ENCODE measurements around the gene NTRK3.
"Not testable (repeated sequence)": the region's sequence is repeated elsewhere in the genome, so short reads cannot be mapped to it uniquely, and the experiment has no call there.

Gene NTRK3

DNA sequence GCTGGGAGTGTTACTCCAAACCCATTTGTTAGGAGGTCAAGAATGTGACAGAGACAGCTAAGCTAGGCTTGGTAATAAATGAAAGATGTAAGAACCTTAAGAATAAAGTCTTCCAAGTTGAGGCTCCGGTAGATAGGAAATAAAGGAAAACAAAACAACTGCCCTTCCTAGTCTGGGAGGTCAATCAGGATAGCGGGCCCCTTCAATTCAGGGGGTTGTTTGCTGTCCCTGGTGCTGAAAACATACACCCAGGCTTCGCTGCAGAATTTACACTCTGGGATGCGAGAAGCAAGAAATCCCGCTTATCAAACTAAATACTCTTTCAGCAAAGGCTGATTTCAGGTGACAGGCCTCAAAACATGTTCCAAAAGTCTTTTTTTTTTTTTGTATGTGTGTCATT, 393.4 kb downstream of the NTRK3 start:
- no peak for DNase-seq

DNA sequence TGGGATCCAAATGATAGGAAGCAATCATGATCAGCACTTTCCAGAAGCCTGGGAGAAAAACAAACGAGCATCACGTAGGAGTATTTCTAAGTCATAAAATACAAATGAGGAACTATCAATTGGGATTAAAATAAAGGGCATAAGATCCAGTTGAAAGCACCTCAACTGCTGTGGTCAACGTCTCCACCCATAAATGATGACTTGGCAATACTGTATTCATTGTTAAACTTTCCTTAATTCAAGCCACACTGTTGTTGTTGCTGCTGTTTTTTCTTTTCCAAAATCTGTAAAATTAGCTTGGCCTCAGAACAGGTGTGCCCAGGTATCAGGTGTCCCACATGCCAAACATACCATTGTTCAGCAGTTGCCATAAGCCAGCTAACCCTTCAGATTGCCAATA, 395.8 kb downstream of the NTRK3 start:
- no peak for DNase-seq

DNA sequence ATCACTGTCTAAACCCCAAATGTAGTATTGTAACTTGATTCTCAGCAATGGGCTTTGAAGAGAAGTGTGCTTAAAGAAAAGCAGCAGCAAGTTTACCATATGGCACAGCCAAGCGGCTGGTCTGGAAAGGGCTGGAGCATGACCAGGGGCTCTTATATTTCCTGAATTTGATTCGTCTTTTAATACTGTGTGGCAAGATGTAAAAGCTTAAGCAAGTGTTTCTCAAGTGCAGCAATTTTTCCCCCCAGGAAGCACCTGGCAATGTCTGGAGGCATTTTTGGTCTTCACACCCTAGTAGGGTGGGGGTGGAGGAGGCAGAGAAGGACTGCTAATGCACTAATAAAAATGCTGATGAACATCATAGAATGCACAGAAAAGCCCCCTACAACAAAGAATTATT, 397.9 kb downstream of the NTRK3 start:
- DNase-seq, result no peak

DNA sequence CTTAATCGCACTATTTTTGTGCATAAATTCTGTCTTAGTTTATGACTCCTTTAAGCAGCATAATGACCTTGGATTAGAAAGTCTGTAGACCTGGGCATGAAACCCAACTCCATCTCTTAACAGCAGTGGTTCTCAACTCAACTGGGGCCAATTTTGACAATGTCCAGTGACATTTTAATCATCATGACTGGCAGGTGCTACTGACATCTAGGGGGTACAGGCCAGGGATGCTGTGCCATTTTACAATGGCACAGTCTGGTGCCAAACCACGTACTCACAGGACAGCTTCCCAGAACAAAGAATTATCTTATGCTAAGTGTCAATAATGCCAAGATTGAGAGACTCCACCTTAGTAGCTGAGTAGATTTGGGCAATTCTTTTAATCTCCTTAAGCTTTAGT, 405.0 kb downstream of the NTRK3 start:
- no peak for DNase-seq

DNA sequence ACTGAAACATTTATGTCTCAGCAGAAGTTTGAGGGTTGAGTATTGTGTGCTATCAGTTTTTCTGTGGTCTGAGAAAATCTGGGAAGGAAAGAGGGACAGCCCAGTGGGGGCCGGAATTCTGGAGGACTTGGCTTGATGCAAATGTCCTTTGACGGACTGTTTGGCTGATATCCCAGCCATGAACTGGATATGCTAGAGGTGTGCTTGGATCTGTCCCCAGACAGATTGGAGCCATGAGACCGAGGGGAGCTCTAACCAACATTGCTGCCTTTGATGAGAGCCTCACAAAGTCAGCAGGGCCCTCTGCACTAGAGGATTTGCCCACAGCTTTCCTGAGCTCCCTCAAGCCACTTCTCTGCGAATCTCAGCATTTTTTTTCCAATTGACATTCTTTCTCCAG, 405.6 kb downstream of the NTRK3 start:
- no peak for DNase-seq

DNA sequence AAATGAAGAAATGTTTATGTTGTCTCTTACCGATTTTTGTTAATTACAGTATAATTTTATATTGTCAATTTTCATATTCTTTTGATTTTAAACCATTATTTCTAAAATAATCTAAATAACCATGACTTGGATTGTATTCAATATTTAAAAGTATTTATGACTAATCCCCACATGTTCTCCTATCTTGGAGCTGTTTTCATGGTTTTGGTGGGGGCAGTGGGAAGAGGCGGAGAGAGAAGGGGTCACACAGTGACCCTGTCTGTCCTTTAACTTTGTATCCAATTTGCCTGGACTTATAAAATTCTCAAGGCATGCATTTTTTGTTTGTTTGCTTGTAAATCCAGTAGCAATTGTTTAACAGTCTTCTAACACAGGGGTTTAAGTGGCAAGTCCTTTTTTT, 407.4 kb downstream of the NTRK3 start:
- DNase-seq, result no peak

DNA sequence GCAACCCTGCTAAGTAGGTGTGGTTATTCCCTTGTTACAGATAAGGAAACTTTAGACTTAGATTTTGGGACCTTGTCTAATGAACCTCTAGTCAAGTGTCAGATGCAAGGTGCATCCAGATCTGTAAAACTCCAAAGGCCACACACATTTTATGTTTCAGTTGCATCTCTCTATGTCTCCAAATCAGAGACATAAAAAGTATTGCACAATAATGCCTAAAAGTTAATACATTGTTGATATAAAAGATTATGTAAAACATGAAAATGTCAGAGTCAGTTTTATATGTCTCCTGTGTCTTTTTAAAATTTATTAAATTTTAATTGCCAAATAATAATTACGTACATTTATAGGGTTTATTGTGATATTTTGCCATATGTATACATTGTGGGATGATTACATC, 408.5 kb downstream of the NTRK3 start:
- DNase-seq, result no peak

DNA sequence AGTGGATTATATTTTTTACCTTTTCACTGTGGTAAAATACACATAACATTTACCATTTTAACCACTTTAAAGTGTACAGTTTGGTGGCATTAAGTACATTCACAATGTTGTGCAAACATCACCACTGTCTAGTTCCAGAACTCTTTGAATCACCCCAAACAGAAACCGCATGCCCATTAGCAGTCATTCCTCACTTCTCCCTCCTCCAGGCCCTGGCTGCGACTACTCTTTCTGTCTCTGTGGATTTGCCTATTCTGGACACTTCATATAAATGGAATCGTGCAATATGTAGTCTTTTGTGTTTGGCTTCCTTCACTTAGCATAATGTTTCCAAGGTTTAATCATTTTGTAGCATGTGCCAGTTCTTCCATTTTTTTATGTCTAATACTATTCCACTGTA, 409.8 kb downstream of the NTRK3 start:
- no peak for DNase-seq

DNA sequence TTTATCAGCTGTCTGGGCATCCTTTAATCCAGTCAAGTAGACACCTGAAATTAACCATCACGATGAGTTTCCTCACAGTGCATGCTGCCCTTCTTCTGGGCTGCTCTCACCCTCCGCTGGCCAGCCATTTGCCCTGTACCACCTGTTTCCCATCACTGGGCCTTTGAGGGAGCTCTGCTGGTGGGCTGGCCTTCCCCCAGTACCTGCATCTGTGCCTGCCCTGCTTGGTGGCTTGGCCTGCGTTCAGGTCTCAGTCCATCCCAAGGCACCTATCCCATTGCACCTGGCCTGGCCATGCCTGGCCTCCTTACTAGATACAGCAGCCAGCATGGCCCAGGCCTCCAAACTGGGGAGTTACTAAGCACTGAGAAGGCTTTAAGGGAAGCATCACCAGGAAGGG, 413.2 kb downstream of the NTRK3 start:
- no peak for DNase-seq

DNA sequence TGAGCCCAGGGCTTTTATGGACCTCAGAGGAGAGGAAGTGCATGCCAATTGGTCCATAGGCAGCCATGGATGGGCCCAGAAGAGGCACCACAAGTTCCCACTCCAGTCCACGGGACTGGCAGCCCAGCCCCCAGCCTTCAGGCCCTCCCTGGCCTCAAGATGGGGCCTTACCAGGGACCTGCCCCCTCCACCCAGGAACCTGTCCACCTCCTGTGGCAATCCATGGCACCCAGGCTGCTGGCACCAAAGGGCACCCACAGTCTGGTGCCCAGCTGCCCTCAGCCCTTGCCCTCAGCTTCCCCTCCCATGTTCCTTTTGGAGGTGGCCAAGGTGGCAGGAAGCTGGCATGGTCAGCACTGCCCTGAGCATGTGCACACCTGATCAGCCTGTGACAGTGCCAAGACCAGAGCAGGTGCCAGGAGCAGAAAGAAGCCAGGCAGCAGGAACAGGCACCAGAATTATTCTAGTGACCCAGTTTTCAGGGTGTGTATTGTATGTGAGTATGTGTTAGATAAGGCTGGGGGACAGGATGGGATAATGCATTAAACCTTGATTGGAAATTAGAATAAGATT, 415.0 kb downstream of the NTRK3 start:
- DNase-seq, result no peak

DNA sequence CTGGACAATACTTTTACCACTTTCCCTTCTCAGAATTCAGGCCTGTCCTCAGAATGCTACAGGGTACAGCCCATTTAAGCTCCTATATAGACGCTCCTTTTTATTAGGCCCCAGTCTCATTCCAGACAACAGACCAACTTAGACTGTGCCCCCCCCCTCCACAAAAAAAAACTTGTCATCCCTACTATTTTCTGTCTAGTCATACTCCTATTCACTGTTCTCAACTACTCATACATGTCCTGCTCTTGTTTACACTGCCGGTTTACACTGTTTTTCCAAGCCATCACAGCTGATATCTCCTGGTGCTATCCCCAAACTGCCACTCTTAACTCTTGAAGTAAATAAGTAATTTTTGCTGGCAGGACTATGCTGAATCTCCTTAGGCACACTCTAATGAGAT, 420.7 kb downstream of the NTRK3 start:
- DNase-seq, result not testable (repeated sequence)

DNA sequence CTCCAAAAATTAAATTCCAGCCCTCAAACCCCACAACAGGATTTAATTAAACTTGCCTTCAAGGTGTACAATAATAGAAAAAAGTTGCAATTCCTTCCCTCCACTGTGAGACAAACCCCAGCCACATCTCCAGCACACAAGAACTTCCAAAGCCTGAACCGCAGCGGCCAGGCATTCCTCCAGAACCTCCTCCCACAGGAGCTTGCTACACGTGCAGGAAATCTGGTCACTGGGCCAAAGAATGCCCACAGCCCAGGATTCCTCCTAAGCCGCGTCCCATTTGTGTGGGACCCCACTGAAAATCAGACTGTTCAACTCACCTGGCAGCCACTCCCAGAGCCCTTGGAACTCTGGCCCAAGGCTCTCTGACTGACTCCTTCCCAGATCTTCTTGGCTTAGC, 423.2 kb downstream of the NTRK3 start:
- not testable (repeated sequence) for DNase-seq

DNA sequence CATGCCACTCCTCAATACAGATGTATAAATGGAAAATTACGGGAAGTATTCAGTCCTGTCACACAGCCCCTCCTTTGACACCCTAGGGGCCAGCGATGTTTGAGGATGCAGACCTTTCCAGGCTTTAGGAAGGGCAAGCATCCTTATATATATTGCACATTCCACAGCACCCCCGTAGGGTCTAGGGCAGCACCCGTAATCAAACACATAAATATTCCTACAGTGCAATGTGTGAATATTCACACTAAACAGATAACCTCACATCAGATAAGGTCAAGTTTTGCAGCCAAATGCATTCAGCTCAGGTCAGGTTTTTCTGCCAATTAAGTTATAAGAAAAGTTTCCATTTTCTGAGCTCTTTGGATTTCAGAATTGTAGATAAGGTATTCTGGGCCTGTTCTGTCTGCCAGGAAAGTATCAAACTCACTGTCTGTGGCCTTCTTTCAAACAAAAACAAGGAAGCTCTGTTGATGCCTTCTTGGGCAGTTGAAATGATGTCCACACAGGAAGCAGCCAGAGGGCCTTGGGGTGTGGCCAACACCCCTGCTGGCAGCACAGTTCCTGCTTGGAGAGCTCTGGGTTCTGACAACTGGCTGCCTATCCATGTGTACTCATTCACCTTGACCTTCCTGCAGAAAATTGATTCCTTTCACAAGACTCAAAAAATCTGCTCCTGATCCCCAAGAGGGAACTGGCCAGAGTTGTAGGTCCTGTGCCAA, 427.0 kb downstream of the NTRK3 start:
- DNase-seq, result no peak

DNA sequence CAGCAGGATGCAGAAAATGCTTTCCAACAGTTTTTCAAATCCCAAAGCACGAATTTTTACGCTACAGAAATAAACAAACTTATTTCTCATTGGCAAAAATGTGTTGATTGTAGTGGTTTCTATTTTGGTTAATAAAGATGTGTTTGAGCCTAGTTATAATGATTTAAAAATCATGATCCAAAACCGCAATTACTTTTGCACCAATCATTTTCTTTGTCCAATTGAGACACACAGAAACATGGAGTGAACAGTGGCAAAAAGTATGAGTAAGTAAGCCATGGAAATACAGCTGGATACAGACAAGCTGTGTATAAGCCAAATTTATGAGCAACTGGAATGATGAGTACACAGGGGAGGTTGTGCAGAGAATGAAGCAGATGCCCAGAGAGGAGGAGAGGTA, 427.9 kb downstream of the NTRK3 start:
- no peak for DNase-seq

DNA sequence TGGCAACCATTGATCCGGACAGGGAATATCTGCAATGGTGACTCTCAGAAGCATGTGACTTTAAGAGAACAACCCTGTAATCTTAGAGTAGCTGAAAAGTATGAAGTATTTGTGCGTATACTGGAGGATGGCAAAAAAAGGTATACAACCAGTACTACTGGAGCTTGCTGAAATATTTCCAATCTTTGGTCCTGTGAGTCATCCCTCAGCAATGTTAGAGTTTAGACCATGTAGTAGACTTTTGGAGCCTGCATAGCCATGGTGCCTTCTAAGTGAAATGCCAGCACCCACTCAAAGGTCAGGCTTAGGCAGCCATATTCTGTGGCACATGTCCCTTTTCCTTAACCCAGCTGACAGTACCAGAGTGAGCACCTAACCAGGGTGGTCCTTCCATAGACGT, 429.4 kb downstream of the NTRK3 start:
- DNase-seq, result no peak

DNA sequence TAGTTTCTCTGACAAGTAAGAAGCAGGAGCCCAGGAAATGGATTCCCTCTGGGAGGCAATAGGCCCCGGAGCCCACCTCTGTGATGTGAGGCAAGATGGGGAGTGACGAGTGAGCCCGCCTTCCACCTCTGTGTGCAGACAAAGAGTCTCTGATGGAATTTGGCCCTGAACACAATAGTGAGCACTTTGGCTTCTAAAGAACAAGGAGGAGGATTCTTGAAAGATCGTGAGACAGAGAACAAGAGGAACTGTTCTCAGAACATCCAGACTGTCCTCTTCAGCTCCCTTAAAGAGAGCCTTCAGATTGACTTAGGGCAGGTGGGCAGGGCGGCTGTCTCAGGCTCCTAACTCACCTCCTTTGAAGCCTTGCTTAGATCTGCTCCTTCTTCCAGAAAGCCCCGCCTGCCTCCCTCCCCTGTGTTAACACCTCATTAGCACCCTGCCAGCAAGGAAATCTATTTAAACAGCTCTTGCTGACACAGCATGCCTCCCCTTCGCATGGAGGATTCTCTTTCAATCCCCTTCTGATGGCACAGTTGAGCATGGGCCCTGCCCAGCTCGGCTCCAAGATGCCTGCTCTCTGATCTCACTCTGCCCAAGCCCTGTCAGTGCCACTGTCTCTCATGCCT, 430.3 kb downstream of the NTRK3 start:
- DNase-seq, result no peak

DNA sequence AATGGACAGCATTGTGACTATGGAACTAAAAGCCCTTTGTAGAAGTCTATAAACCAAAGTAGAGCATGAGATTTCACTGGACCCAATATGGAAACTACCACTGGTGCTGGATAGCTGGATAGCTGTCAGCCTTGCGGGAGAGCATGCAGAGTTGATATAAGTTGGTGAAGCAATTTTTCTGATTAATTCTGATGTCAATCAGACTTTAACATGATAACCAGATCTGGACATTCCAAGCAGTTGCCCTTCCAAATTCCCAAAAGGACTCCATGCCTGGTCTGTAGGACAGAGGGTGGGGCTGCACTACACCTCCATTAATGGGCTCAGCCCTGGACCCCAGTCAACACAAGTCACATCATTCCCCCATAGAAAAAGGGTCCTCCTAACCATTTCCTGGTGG, 437.8 kb downstream of the NTRK3 start:
- DNase-seq, result no peak

DNA sequence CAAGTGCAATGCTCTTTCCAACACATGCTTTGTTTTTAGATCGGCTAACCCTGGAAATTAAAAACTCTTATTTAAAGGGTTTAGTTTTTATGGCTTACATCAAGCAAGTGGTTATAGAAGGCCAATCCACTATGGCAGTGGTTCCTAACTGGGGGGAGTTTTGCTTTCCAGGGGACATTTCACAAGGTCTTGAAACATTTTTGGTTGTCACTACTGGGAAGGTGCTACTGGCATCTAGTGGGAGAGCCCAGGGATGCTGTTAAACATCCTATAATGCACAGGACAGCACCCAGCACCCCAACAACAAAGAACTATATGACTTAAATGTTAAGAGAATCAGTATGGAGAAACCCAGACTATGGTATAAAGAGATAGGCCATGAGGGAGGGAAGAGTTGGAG, 439.0 kb downstream of the NTRK3 start:
- no peak for DNase-seq

DNA sequence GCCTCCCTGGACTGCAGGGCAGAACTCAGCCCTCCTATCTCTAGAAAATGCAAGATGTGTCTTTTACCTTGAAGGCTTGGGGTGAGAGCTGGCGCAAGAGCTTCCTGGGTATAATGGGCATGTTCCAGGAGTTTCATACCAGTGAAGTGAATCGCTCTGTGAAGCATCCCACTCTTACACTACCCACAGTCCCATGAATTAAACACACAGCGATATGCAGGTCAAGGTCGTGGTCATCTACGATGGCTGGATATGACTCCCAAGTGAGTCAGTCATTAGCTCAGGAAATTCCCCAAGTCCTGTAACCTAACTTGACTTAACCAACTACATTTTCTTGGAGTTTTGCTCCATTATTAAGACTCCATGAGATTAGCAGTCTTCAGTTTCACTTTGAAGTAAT, 439.7 kb downstream of the NTRK3 start:
- DNase-seq, result no peak

DNA sequence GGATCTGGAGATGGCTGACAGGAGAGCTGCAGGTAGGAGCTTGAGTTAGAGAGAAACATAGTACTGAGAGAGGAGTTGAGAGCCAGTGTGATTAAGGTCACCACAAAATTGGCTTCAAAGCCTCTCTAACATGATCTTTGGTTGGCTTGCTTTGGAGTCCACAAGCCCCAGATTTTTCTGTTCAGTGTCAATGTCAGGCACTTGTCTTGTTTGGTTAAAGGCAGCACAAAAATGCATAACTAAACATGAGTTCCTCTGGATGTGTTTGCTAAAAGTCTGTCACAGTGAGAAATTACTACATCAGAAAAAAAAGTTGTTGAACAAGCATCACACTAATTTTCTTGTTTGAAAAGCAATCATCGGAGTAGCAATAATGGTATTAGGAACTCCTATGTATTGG, 440.5 kb downstream of the NTRK3 start:
- DNase-seq, result no peak
